ENCODE results near the gene RGMA.
"Not testable (repeated sequence)": the region's sequence is repeated elsewhere in the genome, so short reads cannot be mapped to it uniquely, and the experiment has no call there.

The RGMA gene

DNA sequence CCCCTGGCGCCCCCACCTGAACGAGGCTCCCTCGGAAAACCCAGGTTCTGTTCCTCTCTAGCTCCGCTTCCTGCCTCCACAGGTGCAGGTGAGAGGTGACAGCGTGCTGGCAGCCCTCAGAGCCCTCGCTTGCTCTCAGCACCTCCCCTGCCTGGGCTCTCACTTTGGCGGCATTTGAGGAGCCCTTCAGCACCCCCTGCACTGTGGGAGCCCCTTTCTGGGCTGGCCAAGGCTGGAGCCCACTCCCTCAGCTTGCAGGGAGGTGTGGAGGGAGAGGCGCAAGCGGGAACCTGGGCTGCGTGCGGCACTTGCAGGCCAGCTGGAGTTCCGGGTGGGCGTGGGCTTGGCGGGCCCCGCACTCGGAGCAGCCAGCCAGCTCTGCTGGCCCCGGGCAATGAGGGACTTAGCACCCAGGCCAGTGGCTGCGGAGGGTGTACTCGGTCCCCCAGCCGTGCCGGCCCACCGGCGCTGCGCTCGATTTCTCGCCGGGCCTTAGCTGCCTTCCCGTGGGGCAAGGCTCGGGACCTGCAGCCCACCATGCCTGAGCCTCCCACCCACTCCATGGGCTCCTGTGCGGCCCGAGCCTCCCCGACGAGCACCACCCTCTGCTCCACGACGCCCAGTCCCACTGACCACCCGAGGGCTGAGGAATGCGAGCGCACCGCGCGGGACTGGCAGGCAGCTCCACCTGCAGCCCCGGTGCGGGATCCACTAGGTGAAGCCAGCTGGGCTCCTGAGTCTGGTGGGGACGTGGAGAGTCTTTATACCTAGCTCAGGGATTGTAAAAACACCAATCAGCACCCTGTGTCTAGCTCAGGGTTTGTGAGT lies 57.2 kb downstream of the RGMA start:
- DNase-seq: not testable (repeated sequence)

DNA sequence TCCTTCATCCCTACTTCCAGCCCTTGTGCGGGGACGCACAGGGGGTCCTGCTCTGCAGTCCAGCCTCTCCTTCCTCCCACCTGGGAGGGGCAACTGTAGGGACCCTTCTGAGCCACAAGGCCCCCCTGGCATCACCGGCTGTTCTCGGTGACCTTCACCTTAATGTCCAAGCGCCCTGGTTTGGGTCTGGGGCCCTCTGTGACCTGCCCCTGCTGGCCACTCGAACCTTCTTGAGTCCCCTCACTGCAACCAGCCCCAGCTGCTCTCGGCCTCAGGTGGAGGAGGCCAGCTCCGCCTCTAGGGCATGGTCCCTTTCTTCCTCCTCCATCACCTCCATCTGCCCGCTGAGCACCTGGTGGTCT lies 57.9 kb downstream of the RGMA start:
- DNase-seq: no peak

- DNase-seq: peak; percentile 13
These were observed 58.4 kb downstream of the RGMA start for GRCh38 chr15:93030430-93031102.

GRCh38 chr15:93029836-93030429 lies 59.1 kb downstream of the RGMA start:
- DNase-seq: no peak

DNA sequence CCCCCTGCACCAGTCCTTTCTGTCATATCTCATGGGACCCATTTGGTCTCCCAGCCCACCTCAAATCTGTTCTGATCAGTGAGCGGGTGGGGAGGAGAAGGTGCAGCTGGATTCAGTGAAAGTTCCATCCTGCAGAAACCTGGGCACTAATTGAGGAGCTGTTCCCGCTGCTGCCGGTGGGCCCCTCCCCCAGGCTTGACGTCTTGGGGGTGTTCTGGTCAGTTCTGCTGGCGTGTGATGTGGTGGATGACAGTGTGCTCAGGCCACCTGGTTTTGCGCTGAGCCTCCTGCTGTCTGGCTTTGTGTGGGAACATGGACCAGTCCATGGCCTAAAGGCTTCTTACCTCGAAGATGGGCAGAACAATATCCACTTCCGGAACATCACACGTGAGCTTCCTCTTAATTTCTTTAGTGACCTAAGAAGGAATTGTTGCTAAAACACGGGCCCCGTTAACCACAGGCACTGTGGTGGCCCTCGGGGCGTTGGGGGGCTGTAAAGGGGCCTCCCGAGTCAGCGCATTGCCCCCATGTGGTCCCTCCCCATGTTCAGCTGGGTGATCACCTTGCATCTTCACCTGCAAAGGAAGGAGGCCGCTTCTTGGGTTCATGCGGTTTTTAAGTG lies 59.7 kb downstream of the RGMA start:
- DNase-seq: no peak

GRCh38 chr15:93028632-93029213 lies 60.3 kb downstream of the RGMA start:
- no peak for DNase-seq

DNA sequence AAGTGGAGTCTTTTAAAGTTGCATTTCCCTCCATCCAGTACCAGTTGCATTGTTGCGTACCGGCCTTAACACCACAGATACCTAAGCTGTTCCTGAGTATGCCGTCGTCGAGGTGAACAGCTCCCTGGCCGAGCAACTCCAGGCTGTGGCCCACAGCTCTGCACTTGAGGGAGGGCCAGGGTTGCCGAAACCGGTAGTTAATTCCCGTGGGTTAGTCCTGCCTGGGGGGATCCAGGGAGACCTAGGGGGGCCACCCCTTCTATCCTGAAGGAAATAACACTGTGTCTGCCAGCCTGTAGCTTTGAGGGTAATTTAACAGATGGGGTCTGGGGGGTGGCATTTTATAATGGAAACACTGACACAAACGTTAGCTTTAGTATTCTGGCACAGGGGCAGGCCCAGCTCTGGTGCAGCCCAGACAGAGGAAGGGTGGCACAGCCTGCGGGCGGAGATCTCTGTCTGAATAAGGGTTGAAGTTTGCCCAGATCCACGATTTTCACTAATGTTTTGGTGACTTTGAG lies 60.8 kb downstream of the RGMA start:
- no peak for DNase-seq

DNA sequence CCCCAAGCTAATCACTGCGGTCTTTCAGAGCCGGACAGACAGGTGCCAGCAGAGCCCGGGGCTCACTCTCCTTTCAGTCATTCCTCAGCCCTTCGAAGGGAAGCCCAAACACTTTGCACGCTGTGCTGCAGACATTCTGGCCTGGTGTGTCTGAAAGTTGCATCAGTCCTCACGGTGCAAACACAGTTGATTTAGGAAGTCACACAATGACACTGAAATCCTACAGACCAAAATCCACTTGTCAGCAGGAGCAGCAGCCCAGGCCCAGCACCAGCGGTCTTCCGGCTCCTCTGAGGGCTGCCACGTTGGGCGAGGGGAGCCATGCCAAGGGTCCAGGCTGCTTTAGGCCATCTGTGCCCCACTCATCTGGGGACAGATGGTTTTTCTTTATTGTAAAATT lies 61.6 kb downstream of the RGMA start:
- DNase-seq: no peak

DNA sequence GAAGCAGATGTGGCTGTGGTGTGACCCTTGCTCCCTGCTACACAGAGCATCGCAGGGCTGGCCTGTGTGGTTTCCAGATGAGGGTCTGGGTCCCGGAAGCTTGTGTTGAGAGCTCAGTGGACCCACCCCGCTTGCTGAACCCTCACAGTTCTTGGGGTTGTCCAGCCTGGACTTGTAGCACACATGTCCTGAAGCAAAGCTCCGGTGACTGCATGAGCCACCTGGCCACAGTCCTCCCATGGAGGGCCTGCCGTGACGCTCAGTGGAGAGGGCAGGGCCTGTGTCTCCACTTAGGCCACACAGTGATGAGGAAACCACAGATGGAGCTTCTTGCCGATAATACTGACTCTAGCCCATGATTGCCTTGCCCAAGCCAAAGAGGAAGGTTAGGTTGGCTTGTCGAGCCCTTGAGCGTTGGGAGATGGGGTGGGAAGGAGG lies 62.6 kb downstream of the RGMA start:
- DNase-seq: no peak

- DNase-seq: no peak
These were observed 63.4 kb downstream of the RGMA start for GRCh38 chr15:93025625-93025982.

GRCh38 chr15:93024716-93025624 lies 64.0 kb downstream of the RGMA start:
- no peak for DNase-seq

GRCh38 chr15:93024293-93024692 lies 64.7 kb downstream of the RGMA start:
- no peak for DNase-seq

- no peak for DNase-seq
These were observed 67.8 kb downstream of the RGMA start for GRCh38 chr15:93020976-93021772.

DNA sequence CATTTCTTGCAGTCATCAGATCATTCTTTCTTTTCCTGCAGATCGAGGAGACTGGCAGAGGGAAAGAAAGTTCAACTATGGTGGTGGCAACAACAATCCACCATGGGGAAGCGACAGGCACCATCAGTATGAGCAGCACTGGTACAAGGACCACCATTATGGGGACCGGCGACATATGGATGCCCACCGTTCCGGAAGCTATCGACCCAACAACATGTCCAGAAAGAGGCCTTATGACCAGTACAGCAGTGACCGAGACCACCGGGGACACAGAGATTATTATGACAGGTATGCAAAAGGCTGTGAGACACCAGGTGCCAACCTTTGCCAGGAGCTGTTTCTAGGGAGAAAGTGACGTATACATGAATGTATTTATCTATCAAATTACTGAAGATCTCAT lies 69.0 kb downstream of the RGMA start:
- no peak for DNase-seq

DNA sequence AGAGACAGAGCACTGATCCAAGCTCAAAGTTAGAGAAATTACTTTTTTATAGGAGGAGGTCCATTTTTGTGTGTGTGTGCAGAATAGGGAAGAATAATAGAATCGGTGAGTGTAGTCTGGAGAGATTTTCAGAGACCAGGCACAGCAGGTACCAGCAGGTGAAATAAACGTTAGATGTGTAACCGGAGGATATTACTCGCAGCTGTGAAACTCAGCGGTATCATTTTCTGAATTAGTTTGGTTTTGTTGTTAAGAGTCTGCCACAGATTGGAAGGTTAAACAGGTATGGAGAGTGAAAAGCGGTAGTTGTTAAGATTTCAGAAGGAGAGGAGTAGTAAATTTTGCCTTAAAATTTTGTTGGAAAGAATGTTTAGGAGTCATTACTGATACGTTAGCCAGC lies 69.9 kb downstream of the RGMA start:
- DNase-seq: no peak

DNA sequence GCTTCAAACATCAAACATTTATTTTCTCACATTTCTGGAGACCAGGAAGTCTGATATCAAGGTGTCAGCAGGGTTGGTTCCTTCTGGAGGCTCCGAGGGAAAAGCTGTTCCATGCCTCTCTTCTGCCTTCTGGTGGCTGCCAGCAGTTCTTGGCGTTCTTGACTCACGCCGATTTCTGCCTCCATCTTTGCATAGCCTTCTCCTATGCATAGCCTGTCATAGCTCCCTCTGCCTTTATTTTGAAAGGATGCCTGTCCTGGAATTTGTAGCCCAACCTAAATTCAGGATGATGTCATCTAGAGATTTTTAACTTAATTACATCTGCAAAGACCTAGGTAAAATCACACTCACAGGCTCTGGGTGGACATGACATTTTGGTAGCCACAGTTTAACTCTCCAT lies 70.4 kb downstream of the RGMA start:
- DNase-seq: no peak

- no peak for DNase-seq
These were observed 71.5 kb downstream of the RGMA start for GRCh38 chr15:93017526-93017925.

DNA sequence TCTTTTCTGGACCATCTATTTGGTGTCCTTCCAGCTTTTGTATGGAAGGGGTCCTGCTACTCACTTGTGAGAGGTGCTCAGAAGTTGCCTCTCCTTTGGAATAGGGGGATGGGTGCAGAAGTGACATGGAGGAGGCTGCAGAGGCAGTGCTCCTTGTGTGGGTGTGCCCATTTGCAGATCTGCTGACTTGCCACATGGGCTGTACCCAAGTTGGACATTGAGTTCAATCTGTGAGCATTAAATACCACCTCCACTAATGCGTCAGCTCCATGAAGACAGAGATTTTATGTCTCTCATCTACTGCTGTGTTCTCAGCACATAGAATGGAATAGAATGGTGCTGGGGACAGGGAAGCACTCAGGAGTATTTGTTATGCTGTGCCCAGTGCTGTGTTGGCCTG lies 76.2 kb downstream of the RGMA start:
- DNase-seq: no peak

GRCh38 chr15:93007994-93008393 lies 81.0 kb downstream of the RGMA start:
- no peak for DNase-seq

DNA sequence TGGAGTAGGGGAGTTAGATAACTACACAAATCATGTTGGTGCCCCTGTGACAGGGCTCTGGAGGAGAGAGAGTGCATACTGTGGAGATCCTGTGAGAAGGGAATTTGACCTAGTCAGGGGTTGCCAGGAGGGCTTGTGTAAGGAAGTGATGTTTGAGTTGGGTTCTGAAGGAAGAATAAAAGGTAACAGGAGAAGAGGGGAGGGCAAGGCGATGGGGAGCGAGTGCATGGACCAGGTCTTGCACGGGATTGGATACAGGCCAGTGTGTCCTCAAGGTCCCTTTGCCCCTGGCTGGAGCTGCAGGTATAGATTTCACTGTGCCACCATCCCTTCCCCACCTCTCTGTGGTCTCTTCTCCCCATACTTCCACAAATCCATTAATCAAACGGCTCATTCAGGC lies 83.9 kb downstream of the RGMA start:
- no peak for DNase-seq

DNA sequence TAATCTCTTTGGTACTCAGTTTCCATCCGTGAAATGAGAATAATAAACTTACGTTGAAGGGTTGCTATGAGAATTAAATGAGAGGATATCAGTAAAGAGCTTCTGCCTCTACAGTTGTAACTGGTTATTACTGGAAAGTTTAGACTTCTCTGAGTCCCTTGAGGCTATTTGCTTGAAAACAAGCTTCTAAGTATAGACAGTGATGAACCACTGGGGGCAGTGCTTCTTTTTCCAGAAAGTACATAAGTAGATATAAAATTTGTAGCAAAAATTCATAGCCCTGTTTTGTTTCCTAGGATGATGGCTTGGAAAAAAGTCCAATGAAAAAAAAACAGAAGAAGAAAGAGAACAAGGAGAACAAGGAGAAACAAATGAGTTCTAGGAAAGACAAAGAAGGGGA lies 87.1 kb downstream of the RGMA start:
- DNase-seq: no peak
